SU-DHL-6 (cell line): Measurements from ENCODE around the gene CCDC13.

ENCODE experiments used
- H2AFZ ChIP-seq: fragments of 200-600 bp; sonication (generic); 2 replicates; pipeline ENCODE4 v1.6.1; 2014; ENCODE audit warnings: low read depth, mild to moderate bottlenecking, moderate library complexity, mixed read lengths, antibody characterized with exemption, low read length; ENCODE audit not compliant: severe bottlenecking
- H3F3A ChIP-seq: fragments of 200-600 bp; shearing (Covaris generic); 2 replicates; pipeline ENCODE4 v1.6.0; 2016; ENCODE audit warnings: antibody characterized with exemption, mild to moderate bottlenecking; ENCODE audit not compliant: insufficient read depth
- H3K27ac ChIP-seq: fragments of 200-600 bp; sonication (generic); 2 replicates; pipeline ENCODE4 v1.5.1; 2016; ENCODE audit warnings: low read depth, mild to moderate bottlenecking, low read length, moderate library complexity, mixed read lengths
- H3K27me3 ChIP-seq: fragments of 200-600 bp; sonication (generic), shearing (Covaris generic); 2 replicates; pipeline ENCODE4 v1.6.0; 2014; ENCODE audit warnings: mild to moderate bottlenecking, low read length
- H3K36me3 ChIP-seq: fragments of 200-600 bp; sonication (generic); 2 replicates; pipeline ENCODE4 v1.6.1; 2014; ENCODE audit warnings: mild to moderate bottlenecking, low read length, mixed read lengths
- H3K4me2 ChIP-seq: fragments of 300-600, 200-600 bp; shearing (Covaris generic), sonication (generic); 2 replicates; pipeline ENCODE4 v1.6.0; 2014; ENCODE audit warnings: low read length, low read depth, mild to moderate bottlenecking; ENCODE audit not compliant: poor library complexity, severe bottlenecking
- H3K4me3 ChIP-seq: fragments of 200-600 bp; sonication (generic); 2 replicates; pipeline ENCODE4 v1.5.1; 2014; ENCODE audit warnings: antibody characterized with exemption, low read length, mild to moderate bottlenecking, mixed read lengths; ENCODE audit not compliant: insufficient read depth, poor library complexity, severe bottlenecking
- H3K79me2 ChIP-seq: fragments of 200-600 bp; sonication (generic); 2 replicates; pipeline ENCODE4 v1.6.1; 2014; ENCODE audit warnings: mild to moderate bottlenecking, low read length, moderate library complexity; ENCODE audit not compliant: insufficient read depth
- H3K9ac ChIP-seq: fragments of 200-600 bp; sonication (generic); 2 replicates; pipeline ENCODE4 v1.7.0; 2014; ENCODE audit warnings: mild to moderate bottlenecking, low read length
- H3K9me2 ChIP-seq: fragments of 200-600 bp; sonication (generic); replicated peaks from 2 replicates; pipeline ENCODE4 v1.6.1; 2014; ENCODE audit warnings: low read length; ENCODE audit not compliant: insufficient read depth
- H3K9me3 ChIP-seq: fragments of 200-600 bp; sonication (generic); 2 replicates; pipeline ENCODE4 v1.6.1; 2014; ENCODE audit warnings: low read length, mixed read lengths; ENCODE audit not compliant: insufficient read depth
- H4K20me1 ChIP-seq: fragments of 200-600 bp; sonication (generic); 2 replicates; pipeline ENCODE4 v1.6.1; 2014; ENCODE audit warnings: low read depth, mild to moderate bottlenecking, antibody characterized with exemption, low read length, moderate library complexity, mixed read lengths
- EZH2phosphoT487 ChIP-seq: fragments of 200-600 bp; sonication (generic), shearing (Covaris generic); conservative IDR thresholded peaks from 2 replicates; pipeline ENCODE4 v1.6.1; 2018; ENCODE audit warnings: mild to moderate bottlenecking, antibody characterized with exemption, low read length, moderate library complexity, mixed read lengths
- TF ChIP-seq, protein P1 (sequence below): fragments of 200-600 bp; sonication (generic); IDR thresholded peaks from one replicate; pipeline ENCODE4 v1.5.1; 2017; ENCODE audit warnings: antibody characterized with exemption, mild to moderate bottlenecking, low read length, moderate library complexity; ENCODE audit not compliant: insufficient read depth, poor library complexity, severe bottlenecking

CCDC13 gene

GRCh38 chr3:42790714-42791229 is 17.7 kb upstream of the CCDC13 start:
- no peak overlapping the region for H3K9ac ChIP-seq
- H4K20me1 ChIP-seq, result no peaks in the 10 kb centered on the region; the same call in 1 of the 2 replicates
- no peak overlapping the region for H2AFZ ChIP-seq
- H3K27me3 ChIP-seq, result no peaks in the 10 kb centered on the region
- peaks cover 25% of the 10 kb centered on the region; the same call in 1 of the 2 replicates for H3K36me3 ChIP-seq
- H3K79me2 ChIP-seq, result peaks cover 38% of the 10 kb centered on the region
- no peaks in the 10 kb centered on the region for H3K9me3 ChIP-seq
- H3K4me3 ChIP-seq, result no peak overlapping the region
- no peak overlapping the region for H3K27ac ChIP-seq
- H3F3A ChIP-seq, result no peaks in the 10 kb centered on the region; the same call in 1 of the 2 replicates
- TF ChIP-seq, protein P1, sequence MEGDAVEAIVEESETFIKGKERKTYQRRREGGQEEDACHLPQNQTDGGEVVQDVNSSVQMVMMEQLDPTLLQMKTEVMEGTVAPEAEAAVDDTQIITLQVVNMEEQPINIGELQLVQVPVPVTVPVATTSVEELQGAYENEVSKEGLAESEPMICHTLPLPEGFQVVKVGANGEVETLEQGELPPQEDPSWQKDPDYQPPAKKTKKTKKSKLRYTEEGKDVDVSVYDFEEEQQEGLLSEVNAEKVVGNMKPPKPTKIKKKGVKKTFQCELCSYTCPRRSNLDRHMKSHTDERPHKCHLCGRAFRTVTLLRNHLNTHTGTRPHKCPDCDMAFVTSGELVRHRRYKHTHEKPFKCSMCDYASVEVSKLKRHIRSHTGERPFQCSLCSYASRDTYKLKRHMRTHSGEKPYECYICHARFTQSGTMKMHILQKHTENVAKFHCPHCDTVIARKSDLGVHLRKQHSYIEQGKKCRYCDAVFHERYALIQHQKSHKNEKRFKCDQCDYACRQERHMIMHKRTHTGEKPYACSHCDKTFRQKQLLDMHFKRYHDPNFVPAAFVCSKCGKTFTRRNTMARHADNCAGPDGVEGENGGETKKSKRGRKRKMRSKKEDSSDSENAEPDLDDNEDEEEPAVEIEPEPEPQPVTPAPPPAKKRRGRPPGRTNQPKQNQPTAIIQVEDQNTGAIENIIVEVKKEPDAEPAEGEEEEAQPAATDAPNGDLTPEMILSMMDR, result no peak
- TF ChIP-seq EZH2phosphoT487, result no peak
- H3K9me2 ChIP-seq, result no peaks in the 10 kb centered on the region
- no peak overlapping the region for H3K4me2 ChIP-seq

DNA sequence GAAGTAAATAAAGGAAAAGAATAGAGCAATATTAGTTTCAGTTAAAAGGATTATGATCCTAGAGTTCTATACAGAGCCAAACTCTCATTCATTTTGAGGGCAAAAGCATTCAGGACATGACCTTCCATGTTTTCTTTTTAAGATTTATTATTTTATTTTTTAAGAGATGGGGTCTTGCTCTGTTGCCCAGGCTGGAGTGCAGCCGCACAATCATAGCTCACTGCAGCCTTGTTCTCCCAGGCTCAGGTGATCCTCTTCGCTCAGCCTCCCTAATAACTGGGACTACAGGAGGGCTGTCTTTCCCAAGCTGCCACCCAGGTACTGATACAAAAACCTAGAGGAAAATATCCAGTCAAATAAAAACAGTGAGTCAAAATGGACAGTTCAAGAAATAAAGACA is 13.6 kb upstream of the CCDC13 start:
- TF ChIP-seq, protein P1, result no peak
- TF ChIP-seq EZH2phosphoT487, result no peak
- H3K4me3 ChIP-seq, result no peak overlapping the region
- no peak overlapping the region for H2AFZ ChIP-seq
- H3K9me2 ChIP-seq, result no peaks in the 10 kb centered on the region
- no peak overlapping the region for H3K9ac ChIP-seq
- H3K4me2 ChIP-seq, result no peak overlapping the region
- peaks cover 39% of the 10 kb centered on the region; the same call in 1 of the 2 replicates for H3K36me3 ChIP-seq
- H3K27ac ChIP-seq, result no peak overlapping the region
- peaks cover 6% of the 10 kb centered on the region; the same call in 1 of the 2 replicates for H3F3A ChIP-seq
- peaks cover 14% of the 10 kb centered on the region; the same call in 1 of the 2 replicates for H3K79me2 ChIP-seq
- no peaks in the 10 kb centered on the region; the same call in 1 of the 2 replicates for H4K20me1 ChIP-seq
- no peaks in the 10 kb centered on the region for H3K9me3 ChIP-seq
- no peaks in the 10 kb centered on the region for H3K27me3 ChIP-seq

- Histone ChIP-seq H3K79me2 (peaks cover 14% of the 10 kb centered on the region; the same call in 1 of the 2 replicates), H3K27me3 (no peaks in the 10 kb centered on the region), H3K9ac (no peak overlapping the region), H3K9me2 (no peaks in the 10 kb centered on the region), H3K4me3 (no peak overlapping the region), H3K27ac (no peak overlapping the region), H3K9me3 (no peaks in the 10 kb centered on the region), H4K20me1 (no peaks in the 10 kb centered on the region; the same call in 1 of the 2 replicates), H3K36me3 (peaks cover 36% of the 10 kb centered on the region; the same call in 1 of the 2 replicates), H2AFZ (no peak overlapping the region), H3F3A (peaks cover 6% of the 10 kb centered on the region; the same call in 1 of the 2 replicates), H3K4me2 (no peak overlapping the region)
- TF ChIP-seq, protein P1, result no peak
- no peak for TF ChIP-seq EZH2phosphoT487
Measured at GRCh38 chr3:42786212-42786611, 13.2 kb upstream of the CCDC13 start.
